AG10803 (cell line): ENCODE measurements around the gene SLC8A2.

Experiments used
- DNase-seq: peaks from one replicate; pipeline ENCODE4 v3.0.0; 2010; ENCODE audit warnings: low read depth
- H3K4me3 ChIP-seq: 2 replicates; pipeline ENCODE4 v1.5.1; 2011; ENCODE audit warnings: mild to moderate bottlenecking, low read length, control low read depth
- CTCF ChIP-seq: conservative IDR thresholded peaks from 2 replicates; pipeline ENCODE4 v1.5.1; 2011; ENCODE audit warnings: mild to moderate bottlenecking, low read length, control low read depth, inconsistent platforms

SLC8A2 gene

DNA sequence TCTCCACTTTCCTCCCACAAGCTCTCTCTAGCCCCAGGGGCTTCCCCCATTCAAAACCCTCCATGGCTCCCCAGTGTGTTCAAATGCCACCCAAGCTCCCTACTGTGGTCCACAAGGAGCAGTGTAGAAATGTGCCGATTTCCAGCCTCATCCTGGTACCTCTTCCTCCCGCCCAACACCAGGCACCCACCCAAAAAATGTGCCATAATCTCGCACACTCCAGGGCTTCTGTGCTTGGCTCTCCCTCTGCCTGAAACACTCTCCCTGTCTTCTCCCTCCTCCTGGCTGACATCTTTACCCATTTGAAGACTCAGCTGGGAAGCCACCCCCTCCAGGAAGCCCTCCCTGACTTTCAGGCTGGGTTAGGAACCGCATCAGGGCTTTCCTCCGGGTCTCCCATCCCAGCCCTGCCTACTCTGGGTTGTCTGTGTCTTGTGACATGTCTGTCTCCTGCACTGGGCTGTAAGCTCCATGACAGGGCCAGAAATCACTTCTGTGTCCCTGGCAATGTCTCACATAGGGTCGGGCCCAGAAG lies 35.7 kb downstream of the SLC8A2 start:
- H3K4me3 ChIP-seq = no peak overlapping the region
- no peak for TF ChIP-seq CTCF
- no peak for DNase-seq

- H3K4me3 ChIP-seq = no peak overlapping the region
- DNase-seq = no peak
- TF ChIP-seq CTCF = no peak
These were observed 36.5 kb downstream of the SLC8A2 start for GRCh38 chr19:47435196-47435595.

DNA sequence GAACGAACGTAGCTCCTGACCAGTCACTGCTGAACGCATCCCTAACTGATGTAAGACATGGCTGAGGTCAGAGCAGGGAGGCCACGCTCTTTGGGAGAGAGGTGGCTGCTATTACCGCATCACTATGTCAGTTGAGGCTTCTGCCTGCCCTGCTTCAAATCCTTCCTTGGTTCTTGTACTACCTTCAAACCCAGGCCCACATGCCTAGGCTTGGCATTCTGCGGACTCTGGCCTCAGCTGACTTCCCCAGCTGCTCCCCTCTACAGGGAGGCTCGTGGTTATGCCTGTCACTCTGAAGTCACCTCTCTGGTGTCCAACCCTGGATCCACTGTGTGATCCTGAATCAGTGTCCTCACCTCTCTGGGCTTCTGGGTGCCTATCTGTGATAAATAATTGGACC lies 37.6 kb downstream of the SLC8A2 start:
- no peak for DNase-seq
- no peak overlapping the region for H3K4me3 ChIP-seq
- no peak for TF ChIP-seq CTCF

GRCh38 chr19:47433121-47433520 lies 38.6 kb downstream of the SLC8A2 start:
- peak; percentile 48 for DNase-seq
- H3K4me3 ChIP-seq = no peak overlapping the region
- no peak for TF ChIP-seq CTCF

GRCh38 chr19:47432499-47432898 lies 39.2 kb downstream of the SLC8A2 start:
- no peak for DNase-seq
- no peak overlapping the region for H3K4me3 ChIP-seq
- TF ChIP-seq CTCF = no peak

- H3K4me3 ChIP-seq = no peak overlapping the region
- TF ChIP-seq CTCF = no peak
- DNase-seq = no peak
These were observed 39.6 kb downstream of the SLC8A2 start for GRCh38 chr19:47432091-47432490.

DNA sequence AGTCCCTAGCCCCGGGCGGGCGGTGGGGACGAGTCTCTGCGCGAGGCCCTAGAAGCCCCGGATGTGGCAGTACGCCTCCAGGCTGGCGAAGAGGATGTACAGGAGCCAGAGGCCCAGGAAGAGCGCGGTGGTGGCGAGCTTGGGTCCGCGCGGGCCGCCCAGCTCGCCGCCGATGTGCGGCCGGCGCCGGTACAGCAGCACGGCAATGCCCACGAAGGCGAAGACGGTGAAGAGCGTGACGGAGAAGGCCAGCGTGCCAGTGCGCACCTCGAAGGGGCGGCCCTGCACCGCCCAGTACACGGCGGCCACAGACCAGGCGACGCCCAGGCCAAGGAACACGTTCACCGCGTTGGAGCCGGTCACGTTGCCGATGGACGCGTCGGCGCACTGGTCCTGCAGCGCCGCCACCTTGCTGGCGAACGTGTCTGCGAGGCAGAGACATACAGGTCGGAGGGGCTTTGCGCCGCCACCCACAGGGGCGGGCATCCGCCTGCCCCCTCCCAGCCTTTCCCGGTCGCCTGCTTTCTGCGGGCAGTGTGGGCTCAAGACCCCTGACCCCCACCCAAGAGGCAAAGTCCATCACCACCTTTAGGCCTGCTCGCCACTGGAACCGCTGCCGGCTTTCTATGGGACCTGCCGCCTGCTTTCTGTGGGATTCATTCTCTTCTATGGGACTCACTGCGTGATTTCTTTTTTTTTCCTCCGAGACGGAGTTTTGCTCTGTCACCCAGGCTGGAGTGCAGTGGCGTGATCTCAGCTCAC lies 41.5 kb downstream of the SLC8A2 start:
- TF ChIP-seq CTCF = peak; percentile 29
- DNase-seq = peak; percentile 61
- H3K4me3 ChIP-seq = peak overlapping the region; percentile 20
